Ishikawa (cell line): ENCODE measurements around the gene BTN1A1.

ENCODE experiments used
- CREB1 ChIP-seq: IDR thresholded peaks from 2 replicates; pipeline ENCODE4 v1.6.1; 2012; ENCODE audit warnings: low read depth
- EGR1 ChIP-seq: IDR thresholded peaks from 2 replicates; pipeline ENCODE4 v1.6.1; 2012
- EP300 ChIP-seq: IDR thresholded peaks from 2 replicates; pipeline ENCODE4 v1.6.1; 2012; ENCODE audit warnings: borderline replicate concordance
- FOXM1 ChIP-seq: IDR thresholded peaks from 2 replicates; pipeline ENCODE4 v1.6.1; 2012; ENCODE audit warnings: low read depth, borderline replicate concordance
- MAX ChIP-seq: IDR thresholded peaks from 2 replicates; pipeline ENCODE4 v1.6.1; 2012
- RAD21 ChIP-seq: IDR thresholded peaks from 2 replicates; pipeline ENCODE4 v1.6.1; 2012; ENCODE audit warnings: low read depth
- REST ChIP-seq: IDR thresholded peaks from 2 replicates; pipeline ENCODE4 v1.6.1; 2012; ENCODE audit warnings: low read depth, mild to moderate bottlenecking
- TAF1 ChIP-seq: IDR thresholded peaks from 2 replicates; pipeline ENCODE4 v1.6.1; 2012; ENCODE audit warnings: low read depth, mild to moderate bottlenecking
- TEAD4 ChIP-seq: IDR thresholded peaks from 2 replicates; pipeline ENCODE4 v1.6.1; 2012
- YY1 ChIP-seq: IDR thresholded peaks from 2 replicates; pipeline ENCODE4 v1.6.1; 2012; ENCODE audit warnings: low read depth
- ZBTB7A ChIP-seq: IDR thresholded peaks from 2 replicates; pipeline ENCODE4 v1.6.1; 2012; ENCODE audit warnings: low read depth

GRCh38 chr6:26468829-26469228 lies 31.3 kb upstream of the BTN1A1 start:
- TF ChIP-seq REST = no peak
- no peak for TF ChIP-seq MAX
- TF ChIP-seq EP300 = no peak
- TF ChIP-seq TAF1 = no peak
- no peak for TF ChIP-seq EGR1
- TF ChIP-seq YY1 = no peak
- TF ChIP-seq RAD21 = no peak
- TF ChIP-seq CREB1 = no peak
- TF ChIP-seq FOXM1 = no peak
- TF ChIP-seq ZBTB7A = no peak
- no peak for TF ChIP-seq TEAD4
